Activated T-helper 17 cell treated with anti-CD3 and anti-CD28 coated beads, Interleukin-2, amount 50 U/mL, for 72 hours (primary cell): ENCODE data around the gene FKTN. TPM values are rescaled to one million over a fixed set of nuclear protein-coding genes. Genes with fewer than 3 reads are reported as not detected.
"Not testable (repeated sequence)": the region's sequence is repeated elsewhere in the genome, so short reads cannot be mapped to it uniquely, and the experiment has no call there.

Experiments used
- ATAC-seq: fragments of 150-1000 bp; cut with Tn5 transposase; replicated peaks from 2 replicates; pipeline ENCODE4 v1.10.0; 2021; ENCODE audit warnings: mild to moderate bottlenecking, moderate library complexity
- H3K27ac Mint-ChIP-seq: one replicate; pipeline ENCODE4 v1.8.0; 2022; ENCODE audit warnings: mixed read lengths
- H3K27me3 Mint-ChIP-seq: one replicate; pipeline ENCODE4 v1.8.0; 2022; ENCODE audit warnings: mixed read lengths
- H3K36me3 Mint-ChIP-seq: one replicate; pipeline ENCODE4 v1.8.0; 2022; ENCODE audit warnings: low read depth, mild to moderate bottlenecking, mixed read lengths
- H3K4me1 Mint-ChIP-seq: one replicate; pipeline ENCODE4 v1.8.0; 2022; ENCODE audit warnings: mixed read lengths
- H3K4me3 Mint-ChIP-seq: one replicate; pipeline ENCODE4 v1.8.0; 2022; ENCODE audit warnings: mild to moderate bottlenecking, mixed read lengths
- H3K9me3 Mint-ChIP-seq: one replicate; pipeline ENCODE4 v1.8.0; 2022; ENCODE audit warnings: mixed read lengths
- total RNA-seq, 2 donors: library from RNA; stranded (reverse); gene quantifications; one replicate each; pipeline ENCODE4 v1.2.3, GENCODE V29; 2022

FKTN gene
- total RNA-seq: 10 to 100 TPM in 1 of 2 donors, 1 to 10 TPM in 1; 5.5 to 12.2 TPM

DNA sequence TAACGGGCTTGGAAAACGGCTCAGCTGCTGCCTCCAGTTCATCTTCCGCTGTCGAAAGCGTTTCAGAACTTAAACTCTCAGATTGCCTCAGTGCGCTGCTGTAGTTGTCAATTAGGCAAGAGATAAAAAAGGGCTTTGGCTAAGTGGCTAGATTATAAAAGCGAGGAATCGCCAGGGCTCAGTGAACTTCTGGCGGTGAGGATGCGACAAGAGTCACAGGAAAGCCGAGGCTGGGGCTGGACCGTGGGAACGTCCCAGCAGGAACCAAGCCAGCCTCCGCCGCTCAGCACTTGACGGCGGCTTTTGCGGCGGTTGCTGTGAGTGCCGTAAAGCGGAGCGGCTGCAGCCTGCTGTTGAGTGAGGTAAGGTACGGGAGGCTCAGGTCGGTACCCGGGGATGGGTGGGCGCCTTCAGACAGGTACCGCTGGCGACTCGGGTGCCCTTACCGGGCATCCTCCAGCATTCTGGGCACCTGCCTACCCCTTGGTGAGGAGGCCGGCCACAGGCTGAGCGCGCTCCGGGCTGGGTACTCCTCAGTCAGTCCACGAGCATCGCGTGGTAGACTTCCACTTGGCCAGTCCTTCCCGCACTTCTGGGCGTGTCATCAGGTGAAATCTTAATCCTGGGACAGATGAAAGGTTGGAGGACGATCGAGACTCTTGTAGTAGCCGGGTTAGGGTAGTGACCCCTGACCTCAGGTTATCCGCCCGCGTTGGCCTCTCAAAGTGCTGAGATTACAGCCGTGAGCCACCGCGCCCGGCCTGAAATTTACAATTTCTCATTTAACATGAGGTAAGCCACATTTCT, at the start of gene FKTN:
FKTN (plus strand) TSS at position 328 of the 807 bp plus-strand sequence. CDS start 16,902 bp downstream, outside the sequence.
- Mint-ChIP-seq H3K4me1 (peaks cover 7% of the 10 kb centered on the region), H3K4me3 (peak within 1 kb of the TSS; percentile 92), H3K27me3 (no peaks in the 10 kb centered on the region), H3K36me3 (no peaks in the 10 kb centered on the region), H3K9me3 (no peaks in the 10 kb centered on the region), H3K27ac (peak within 1 kb of the TSS; percentile 87)
- peak; percentile 97 for ATAC-seq

- Mint-ChIP-seq H3K4me3 (no peak overlapping the region), H3K4me1 (no peaks in the 10 kb centered on the region), H3K27ac (no peak overlapping the region), H3K9me3 (no peaks in the 10 kb centered on the region), H3K27me3 (no peaks in the 10 kb centered on the region), H3K36me3 (peaks cover 8% of the 10 kb centered on the region)
- ATAC-seq: no peak
Observed at GRCh38 chr9:105508530-105508929, 49.4 kb upstream of the FKTN start.

GRCh38 chr9:105510024-105510423, 47.9 kb upstream of the FKTN start:
- Mint-ChIP-seq H3K27ac (no peak overlapping the region), H3K27me3 (no peaks in the 10 kb centered on the region), H3K4me1 (no peaks in the 10 kb centered on the region), H3K9me3 (no peaks in the 10 kb centered on the region), H3K4me3 (no peak overlapping the region), H3K36me3 (peaks cover 13% of the 10 kb centered on the region)
- peak; percentile 94 for ATAC-seq

DNA sequence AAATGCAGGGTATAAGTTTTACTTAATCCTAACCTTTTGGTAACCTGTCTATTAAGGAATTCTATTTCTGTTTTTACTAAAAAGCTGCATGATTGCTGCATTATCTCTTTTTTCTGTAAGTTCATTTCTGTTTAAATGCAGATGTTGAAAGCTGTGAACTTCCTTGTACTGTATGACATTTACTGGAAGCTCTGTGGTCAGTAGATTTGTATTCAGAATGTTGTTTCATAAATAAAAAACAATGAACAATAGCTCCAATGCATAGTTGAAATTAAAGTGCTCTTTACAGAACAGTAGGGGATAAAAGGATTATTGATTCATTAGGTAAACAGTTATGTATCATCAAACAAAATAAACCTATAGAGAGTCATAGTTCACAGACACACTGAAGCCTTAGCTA, 46.5 kb upstream of the FKTN start:
- no peaks in the 10 kb centered on the region for H3K4me1 Mint-ChIP-seq
- no peak overlapping the region for H3K4me3 Mint-ChIP-seq
- peaks cover 9% of the 10 kb centered on the region for H3K36me3 Mint-ChIP-seq
- no peak for ATAC-seq
- H3K27me3 Mint-ChIP-seq: no peaks in the 10 kb centered on the region
- H3K27ac Mint-ChIP-seq: no peak overlapping the region
- H3K9me3 Mint-ChIP-seq: no peaks in the 10 kb centered on the region

DNA sequence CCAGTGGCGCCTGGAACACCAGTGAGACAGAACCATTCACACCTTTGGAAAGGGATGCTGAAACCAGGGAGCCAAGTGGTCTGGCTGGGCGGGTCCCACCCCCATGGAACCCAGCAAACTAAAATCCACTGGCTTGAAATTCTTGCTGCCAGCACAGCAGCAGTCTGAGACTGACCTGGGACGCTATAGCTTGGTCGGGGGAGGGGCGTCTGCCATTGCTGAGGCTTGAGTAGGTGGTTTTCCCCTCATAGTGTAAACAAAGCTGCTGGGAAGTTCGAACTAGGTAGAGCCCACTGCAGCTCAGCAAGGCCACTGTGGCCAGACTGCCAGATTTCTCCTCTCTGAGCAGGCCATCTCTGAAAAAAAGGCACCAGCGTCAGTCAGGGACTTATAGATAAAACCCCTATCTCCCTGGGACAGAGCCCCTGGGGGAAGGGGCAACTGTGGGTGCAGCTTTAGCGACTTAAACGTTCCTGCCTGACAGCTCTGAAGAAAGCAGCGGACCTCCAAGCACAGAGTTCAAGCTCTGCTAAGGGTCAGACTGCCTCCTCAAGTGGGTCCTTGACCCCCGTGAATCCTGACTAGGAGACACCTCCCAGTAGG, 42.0 kb upstream of the FKTN start:
- no peaks in the 10 kb centered on the region for H3K27me3 Mint-ChIP-seq
- no peak for ATAC-seq
- no peak overlapping the region for H3K27ac Mint-ChIP-seq
- no peaks in the 10 kb centered on the region for H3K4me1 Mint-ChIP-seq
- H3K36me3 Mint-ChIP-seq: peaks cover 5% of the 10 kb centered on the region
- no peak overlapping the region for H3K4me3 Mint-ChIP-seq
- no peaks in the 10 kb centered on the region for H3K9me3 Mint-ChIP-seq

DNA sequence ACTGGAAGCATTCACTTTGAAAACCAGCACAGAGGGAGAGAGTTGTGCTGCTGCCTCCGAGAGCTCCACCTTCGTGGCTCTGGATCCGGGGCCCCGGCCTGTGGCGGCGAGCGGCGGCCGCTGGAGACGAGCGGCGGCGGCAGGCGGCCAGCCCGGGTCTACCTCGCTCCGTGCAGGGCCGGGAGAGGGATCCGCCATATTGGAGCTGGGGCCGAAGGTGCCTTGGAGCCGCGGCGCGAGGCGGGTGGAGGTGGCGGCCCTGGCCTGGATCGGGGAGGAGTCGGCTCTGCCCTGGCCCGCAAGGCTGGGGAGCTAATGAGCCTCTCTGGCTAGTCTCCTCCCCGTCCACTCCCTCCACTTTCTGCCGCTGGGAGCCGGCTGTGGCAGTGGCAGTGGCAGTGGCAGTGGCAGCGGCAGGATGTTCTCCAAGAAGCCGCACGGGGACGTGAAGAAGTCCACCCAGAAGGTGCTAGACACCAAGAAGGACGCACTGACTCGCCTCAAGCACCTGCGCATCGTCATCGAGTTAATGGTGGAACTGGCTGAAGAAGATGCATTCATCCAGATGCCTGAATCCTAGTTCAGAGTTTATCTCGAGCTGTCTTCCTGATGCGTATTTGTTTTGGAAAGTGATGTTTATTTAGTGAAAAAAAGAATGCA, 38.1 kb upstream of the FKTN start:
- not testable (repeated sequence) for H3K27ac Mint-ChIP-seq, H3K9me3 Mint-ChIP-seq, H3K4me1 Mint-ChIP-seq, H3K36me3 Mint-ChIP-seq, H3K27me3 Mint-ChIP-seq, H3K4me3 Mint-ChIP-seq
- peak; percentile 79 for ATAC-seq

DNA sequence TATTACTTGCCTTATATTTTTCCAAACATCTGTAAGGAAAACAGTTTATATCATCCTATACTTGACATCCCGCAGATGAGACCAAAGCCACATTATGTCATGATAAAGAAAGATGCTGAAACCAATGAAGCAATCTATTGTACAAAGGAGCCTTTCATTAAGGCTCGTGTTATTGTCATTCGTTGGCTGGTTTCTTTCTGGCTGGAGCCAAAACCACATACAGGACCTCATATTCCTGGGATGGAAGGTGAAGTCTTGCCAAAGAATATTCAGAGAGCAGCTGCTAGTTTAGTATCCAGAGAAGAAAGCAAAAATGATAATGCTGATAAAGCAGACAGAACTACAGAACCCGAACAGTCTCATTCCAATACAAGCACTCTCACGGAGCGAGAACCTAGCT, 36.9 kb upstream of the FKTN start:
- ATAC-seq, H3K4me3 Mint-ChIP-seq, H3K36me3 Mint-ChIP-seq, H3K9me3 Mint-ChIP-seq, H3K4me1 Mint-ChIP-seq, H3K27me3 Mint-ChIP-seq, H3K27ac Mint-ChIP-seq: not testable (repeated sequence)

- not testable (repeated sequence) for H3K4me3 Mint-ChIP-seq, H3K27ac Mint-ChIP-seq, H3K36me3 Mint-ChIP-seq, H3K9me3 Mint-ChIP-seq, H3K27me3 Mint-ChIP-seq, H3K4me1 Mint-ChIP-seq
- peak; percentile 47 for ATAC-seq
Observed at GRCh38 chr9:105522618-105523385, 35.1 kb upstream of the FKTN start.

DNA sequence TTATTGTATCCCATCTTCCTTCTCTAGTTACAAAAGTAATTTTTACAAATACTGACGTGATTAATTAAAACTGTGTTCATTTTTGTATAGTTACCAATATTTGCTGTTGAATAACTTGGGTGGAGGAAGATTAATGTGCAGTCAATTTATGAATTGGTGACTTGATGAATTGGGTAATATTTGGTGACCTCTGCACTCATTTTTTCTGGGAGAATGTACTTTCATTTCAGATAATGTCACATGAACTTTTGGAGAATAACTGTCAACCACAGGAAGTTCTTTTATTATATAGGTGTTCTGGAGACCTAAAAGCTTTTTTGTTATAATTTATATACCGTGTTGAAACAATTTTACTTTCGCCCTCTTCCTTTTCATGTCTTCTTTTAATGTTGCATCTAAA, 26.4 kb upstream of the FKTN start:
- ATAC-seq: no peak
- no peak overlapping the region for H3K4me3 Mint-ChIP-seq
- no peaks in the 10 kb centered on the region for H3K27me3 Mint-ChIP-seq
- peaks cover 4% of the 10 kb centered on the region for H3K9me3 Mint-ChIP-seq
- peaks cover 5% of the 10 kb centered on the region for H3K4me1 Mint-ChIP-seq
- H3K27ac Mint-ChIP-seq: no peak overlapping the region
- no peaks in the 10 kb centered on the region for H3K36me3 Mint-ChIP-seq

DNA sequence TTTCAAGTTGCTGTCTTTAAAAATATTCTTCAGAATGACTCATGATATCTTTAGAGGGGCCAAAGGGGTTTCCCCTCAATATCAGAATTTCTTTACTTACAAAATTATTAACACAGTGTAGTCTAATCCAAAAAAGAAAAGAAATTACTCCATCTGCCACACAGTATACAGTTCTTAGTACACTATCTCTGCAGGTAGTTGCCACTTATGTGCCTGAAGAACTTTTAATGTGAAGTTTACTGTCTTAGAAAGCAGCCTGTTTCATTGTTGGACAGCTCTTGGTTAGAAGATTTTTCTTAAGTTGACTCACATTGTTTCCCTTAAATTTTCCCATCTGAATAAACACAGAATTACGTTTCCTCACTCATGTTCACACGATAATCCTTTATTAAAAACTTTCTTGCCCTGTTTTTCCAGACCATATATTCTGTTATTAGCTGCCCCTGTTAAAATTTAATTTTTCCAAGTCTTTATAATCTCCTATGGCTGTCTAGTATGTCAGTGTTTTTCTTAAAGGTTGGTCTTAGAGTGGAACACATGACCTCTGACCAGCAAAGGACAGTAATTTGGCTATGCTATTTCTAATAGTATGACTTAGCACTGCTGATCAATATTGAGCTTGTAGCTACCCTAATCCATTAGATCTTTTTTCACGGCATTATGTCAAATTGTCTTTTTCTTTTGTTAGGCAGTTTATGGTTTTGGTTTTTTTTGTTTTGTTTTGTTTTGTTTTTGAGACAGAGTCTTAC, 21.8 kb upstream of the FKTN start:
- H3K27me3 Mint-ChIP-seq: no peaks in the 10 kb centered on the region
- no peaks in the 10 kb centered on the region for H3K36me3 Mint-ChIP-seq
- peak; percentile 52 for ATAC-seq
- peaks cover 5% of the 10 kb centered on the region for H3K4me1 Mint-ChIP-seq
- H3K9me3 Mint-ChIP-seq: no peaks in the 10 kb centered on the region
- H3K27ac Mint-ChIP-seq: no peak overlapping the region
- no peak overlapping the region for H3K4me3 Mint-ChIP-seq

- no peak overlapping the region for H3K4me3 Mint-ChIP-seq
- no peak overlapping the region for H3K27ac Mint-ChIP-seq
- H3K9me3 Mint-ChIP-seq: no peaks in the 10 kb centered on the region
- no peaks in the 10 kb centered on the region for H3K36me3 Mint-ChIP-seq
- no peaks in the 10 kb centered on the region for H3K27me3 Mint-ChIP-seq
- no peak for ATAC-seq
- peaks cover 11% of the 10 kb centered on the region for H3K4me1 Mint-ChIP-seq
Observed at GRCh38 chr9:105539452-105539851, 18.5 kb upstream of the FKTN start.

GRCh38 chr9:105541838-105542237, 16.1 kb upstream of the FKTN start:
- H3K9me3 Mint-ChIP-seq: no peaks in the 10 kb centered on the region
- ATAC-seq: peak; percentile 99
- no peak overlapping the region for H3K4me3 Mint-ChIP-seq
- H3K27me3 Mint-ChIP-seq: no peaks in the 10 kb centered on the region
- peaks cover 6% of the 10 kb centered on the region for H3K4me1 Mint-ChIP-seq
- no peaks in the 10 kb centered on the region for H3K36me3 Mint-ChIP-seq
- H3K27ac Mint-ChIP-seq: peak overlapping the region; percentile 5

GRCh38 chr9:105554042-105554441, 3.9 kb upstream of the FKTN start:
- no peaks in the 10 kb centered on the region for H3K9me3 Mint-ChIP-seq
- no peak overlapping the region for H3K4me3 Mint-ChIP-seq
- H3K27me3 Mint-ChIP-seq: no peaks in the 10 kb centered on the region
- H3K36me3 Mint-ChIP-seq: no peaks in the 10 kb centered on the region
- H3K4me1 Mint-ChIP-seq: peaks cover 6% of the 10 kb centered on the region
- ATAC-seq: no peak
- no peak overlapping the region for H3K27ac Mint-ChIP-seq

GRCh38 chr9:105572455-105572854, 14.5 kb downstream of the FKTN start:
- Mint-ChIP-seq H3K27ac (no peak overlapping the region), H3K36me3 (peaks cover 39% of the 10 kb centered on the region), H3K4me1 (no peaks in the 10 kb centered on the region), H3K9me3 (peaks cover 13% of the 10 kb centered on the region), H3K4me3 (no peak overlapping the region), H3K27me3 (no peaks in the 10 kb centered on the region)
- ATAC-seq: no peak
